ENCODE measurements around the gene CEP83.

Gene CEP83

GRCh38 chr12:94267537-94267872 is 192.2 kb downstream of the CEP83 start:
- no peak for DNase-seq

DNA sequence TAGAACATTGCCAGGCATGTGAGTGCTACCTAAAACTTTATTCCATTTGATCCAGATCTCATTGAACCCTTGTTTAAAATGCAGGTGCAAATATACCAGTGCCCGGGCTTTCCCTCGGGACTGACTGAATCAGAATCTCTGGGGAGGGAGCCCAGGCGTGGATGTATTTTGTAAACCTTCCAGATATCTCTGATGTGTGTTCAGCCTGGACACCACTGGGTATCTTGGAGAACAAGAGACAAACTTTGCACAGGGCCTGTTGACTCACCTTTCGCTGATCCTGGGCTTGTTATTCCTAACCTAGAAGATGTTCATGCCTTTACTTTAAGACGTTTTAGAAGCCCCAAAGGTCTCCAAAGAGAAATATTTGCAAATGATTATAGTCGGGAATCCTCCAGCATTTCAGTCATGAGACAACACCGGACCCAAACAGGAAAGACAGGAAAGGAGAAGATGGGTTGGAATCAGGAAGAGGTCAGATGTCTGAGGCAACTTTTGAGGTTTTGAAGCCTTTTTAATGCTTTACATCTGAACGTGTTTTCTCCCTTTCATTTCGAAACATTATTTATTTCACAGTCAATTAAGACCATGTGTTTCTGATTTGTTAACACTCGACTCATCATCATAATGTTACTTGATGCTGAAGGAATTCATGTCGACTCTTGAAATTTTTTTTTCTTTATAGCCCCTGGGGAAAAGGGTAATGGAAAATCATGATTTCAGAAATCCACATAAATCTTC is 192.7 kb downstream of the CEP83 start:
- DNase-seq = peak; percentile 94

DNA sequence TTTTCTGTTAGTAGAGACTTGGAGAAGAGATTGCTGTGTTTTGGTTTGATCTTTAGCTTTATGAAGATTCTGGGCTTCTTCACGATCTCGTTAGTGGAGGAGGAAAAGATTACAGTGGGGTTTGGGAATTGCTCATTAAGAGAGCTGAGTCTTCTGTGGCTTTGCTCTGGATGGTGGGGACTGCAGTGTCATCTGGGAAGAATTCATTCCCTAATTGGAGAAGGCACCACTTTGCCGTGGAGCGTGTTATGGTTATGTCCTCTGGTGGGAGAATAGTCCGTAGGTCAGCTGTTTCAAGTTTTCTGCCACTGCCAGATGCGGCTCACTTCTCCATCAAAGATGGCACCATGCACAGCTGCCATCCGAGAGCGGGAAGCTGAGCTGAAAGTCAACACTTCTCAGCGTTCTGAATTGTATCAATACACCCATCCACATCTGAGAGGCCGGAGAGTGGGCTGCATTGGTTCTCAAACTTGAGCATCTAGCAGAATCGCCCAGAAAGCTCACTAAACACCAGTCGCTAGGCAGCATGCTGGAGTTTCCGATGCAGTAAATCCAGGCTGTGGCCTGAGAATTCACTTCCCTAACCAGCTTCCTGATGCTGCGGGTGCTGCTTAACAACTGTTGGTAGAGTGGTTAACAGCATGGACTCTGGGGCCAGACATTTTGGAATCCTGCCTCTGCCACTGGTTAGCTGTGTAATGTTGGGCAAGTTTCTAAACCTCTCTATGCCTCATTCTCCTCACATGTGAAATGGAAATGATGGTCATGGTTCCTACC is 193.5 kb downstream of the CEP83 start:
- DNase-seq = peak; percentile 41

GRCh38 chr12:94265539-94265938 is 194.1 kb downstream of the CEP83 start:
- DNase-seq = peak; percentile 59

GRCh38 chr12:94264736-94265485 is 194.8 kb downstream of the CEP83 start:
- peak; percentile 58 for DNase-seq

GRCh38 chr12:94263905-94264561 is 195.6 kb downstream of the CEP83 start:
- DNase-seq = peak; percentile 92

GRCh38 chr12:94263011-94263811 is 196.5 kb downstream of the CEP83 start:
- no peak for DNase-seq

DNA sequence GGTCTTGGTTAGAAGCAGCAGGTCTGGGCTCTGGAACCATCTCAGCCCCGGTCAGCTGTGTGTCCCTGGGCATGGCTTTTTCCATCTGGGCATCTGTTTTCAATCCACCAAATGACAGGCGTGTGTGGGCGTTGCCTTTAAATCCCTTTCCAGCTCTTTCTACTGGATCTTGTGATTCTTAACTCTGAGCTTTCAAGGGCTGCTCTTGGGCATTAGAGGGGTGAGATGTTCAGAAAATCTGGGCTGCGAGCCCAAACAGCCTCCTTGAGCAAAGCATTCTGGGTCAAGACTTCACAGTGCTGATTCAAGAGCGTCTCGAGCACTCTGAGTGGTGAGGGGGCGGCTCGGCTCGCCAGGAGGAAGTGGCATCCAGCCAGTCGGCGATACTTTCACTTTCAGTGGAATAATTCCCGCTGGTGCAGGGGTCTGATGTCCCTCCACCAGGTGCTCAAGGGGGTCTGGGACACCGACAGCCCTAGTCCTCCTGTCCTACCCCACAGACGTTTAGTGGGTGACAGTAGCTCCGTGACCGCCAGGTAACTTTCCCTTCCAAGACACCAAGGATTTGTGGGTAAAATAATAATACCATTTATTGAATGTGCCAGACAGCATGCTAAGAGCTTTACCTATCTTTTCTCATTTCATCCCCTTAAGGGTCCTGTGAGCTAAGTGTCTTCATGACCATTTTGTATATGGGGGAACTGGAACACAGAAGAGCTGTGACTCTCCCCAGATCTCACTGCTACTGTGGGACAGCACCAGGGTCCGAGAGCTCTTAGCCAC is 197.2 kb downstream of the CEP83 start:
- DNase-seq = peak; percentile 95

DNA sequence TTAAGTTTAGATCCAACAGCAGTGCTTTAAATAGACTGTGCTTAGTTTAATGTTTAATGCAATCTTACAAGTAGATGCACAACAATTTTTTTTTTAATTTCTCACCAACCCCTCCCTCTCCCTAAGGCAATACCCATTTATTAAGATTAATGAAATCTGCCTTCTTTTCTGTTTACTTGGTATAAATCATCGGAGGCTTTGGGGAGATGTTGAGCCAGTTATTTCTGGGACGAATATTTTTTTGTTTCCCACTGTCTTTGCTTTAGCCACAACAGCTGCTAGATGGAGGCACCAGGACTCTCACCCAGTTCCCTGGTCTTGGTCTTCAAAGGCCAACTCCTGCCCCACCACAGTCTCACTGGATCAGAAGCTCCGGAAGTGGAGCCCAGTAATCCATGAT is 197.9 kb downstream of the CEP83 start:
- no peak for DNase-seq

DNA sequence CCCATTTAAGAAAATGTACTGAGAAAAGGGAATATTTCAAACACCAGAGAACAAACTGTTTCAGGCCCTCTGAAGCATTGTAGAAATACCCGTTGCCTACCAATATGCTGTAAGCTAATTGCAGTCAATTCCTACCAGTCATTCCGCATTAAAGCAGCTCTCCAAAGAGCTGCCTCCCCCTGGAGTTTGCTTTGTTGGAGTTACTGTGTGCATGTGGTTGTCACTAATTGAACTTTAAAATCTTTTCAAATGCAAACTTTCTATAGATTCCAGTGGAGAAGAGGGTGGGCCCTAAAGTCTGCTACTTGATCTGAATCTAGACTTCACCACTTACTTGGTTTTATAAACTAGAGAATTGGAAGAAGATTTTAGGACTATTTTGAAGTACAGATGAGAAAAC is 198.5 kb downstream of the CEP83 start:
- no peak for DNase-seq

DNA sequence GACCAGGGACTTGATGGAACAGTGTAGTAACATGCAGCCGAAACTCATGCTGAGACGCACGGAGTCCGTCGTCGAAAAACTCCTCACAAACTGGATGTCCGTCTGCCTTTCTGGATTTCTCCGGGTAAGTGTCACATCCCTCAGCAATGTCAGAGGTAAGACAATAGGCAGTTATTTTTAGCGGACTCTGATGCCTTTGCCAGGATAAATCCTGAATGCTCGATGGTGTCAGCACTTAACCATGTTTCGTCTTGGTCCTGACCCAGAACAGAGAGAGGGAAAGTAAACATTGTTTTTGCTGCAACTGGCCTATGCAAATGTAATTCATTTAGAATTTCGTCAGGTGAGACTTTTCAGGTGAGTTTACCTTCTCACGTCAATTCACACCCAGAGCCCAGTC is 198.9 kb downstream of the CEP83 start:
- no peak for DNase-seq

DNA sequence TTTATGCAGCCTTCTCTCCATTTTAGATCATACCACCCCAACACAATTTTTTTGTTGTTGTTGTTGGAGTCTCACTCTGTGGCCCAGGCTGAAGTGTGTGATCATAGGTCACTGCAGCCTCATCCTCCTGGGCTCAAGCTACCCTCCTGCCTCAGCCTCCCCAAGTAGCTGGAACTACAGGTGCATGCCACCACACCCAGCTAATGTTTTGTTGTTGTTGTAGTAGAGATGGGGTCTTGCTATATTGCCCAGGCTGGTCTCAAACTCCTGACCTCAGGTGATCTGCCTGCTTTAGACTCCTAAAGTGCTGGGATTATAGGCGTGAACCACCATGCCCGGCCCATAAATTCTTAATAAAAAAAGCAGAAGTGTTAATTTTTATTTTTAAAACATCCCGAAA is 199.7 kb downstream of the CEP83 start:
- no peak for DNase-seq

DNA sequence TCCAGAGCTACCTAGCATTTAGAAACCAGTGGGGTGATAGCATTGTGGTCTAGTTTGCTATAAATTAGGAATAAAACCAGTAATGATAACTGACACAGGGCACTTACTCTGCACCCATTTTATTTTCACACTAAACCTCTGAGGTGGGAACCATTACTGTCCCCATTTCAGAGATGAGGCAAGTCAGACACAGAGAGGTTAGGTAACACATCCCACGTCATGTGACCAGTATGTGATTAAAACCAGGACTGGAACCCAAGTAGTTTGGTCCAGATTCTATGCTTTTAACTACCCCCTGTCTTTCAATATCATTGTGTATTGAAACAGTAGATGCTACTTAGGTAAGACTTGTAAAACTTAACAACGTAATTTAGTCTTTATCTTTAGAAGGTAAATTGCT is 201.1 kb downstream of the CEP83 start:
- DNase-seq = no peak

All from fibroblast of skin of abdomen (primary cell).